A673 (cell line): ENCODE data around the gene SERPINF2.

Source experiments
- EZH2 ChIP-seq: fragments of 200-600 bp; sonication (generic); IDR thresholded peaks from 2 replicates; pipeline ENCODE4 v1.6.1; 2017; ENCODE audit warnings: borderline replicate concordance, low read depth, mild to moderate bottlenecking, mixed read lengths, antibody characterized with exemption, low read length; ENCODE audit not compliant: poor library complexity, severe bottlenecking
- TF ChIP-seq, protein P1 (sequence below): fragments of 300-800, 200-600 bp; sonication (generic); conservative IDR thresholded peaks from 2 replicates; pipeline ENCODE4 v1.5.1; 2017; ENCODE audit warnings: low read depth, mild to moderate bottlenecking, antibody characterized with exemption, low read length, moderate library complexity, mixed read lengths

DNA sequence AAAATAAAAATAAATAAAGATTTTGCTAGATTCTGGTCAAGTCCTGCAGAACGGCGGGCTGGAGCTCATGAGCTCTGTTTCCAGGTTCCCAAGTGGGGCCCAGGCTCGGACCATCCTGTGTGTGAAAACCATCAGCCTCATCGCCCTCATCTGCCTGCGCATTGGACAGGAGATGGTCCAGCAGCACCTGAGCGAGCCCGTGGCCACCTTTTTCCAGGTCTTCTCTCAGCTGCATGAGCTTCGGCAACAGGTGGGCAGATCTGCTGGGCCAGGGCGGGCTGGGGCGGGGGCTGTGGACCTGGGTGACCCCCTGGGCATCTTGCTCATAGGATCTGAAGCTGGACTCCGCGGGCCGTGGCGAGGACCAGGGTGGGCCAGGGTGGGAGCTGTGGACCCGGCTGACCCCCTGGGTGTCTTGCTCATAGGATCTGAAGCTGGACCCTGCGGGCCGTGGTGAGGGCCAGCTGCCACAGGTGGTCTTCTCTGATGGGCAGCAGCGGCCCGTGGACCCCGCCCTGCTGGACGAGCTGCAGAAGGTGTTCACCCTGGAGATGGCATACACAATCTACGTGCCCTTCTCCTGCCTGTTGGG lies 10.3 kb upstream of the SERPINF2 start:
- TF ChIP-seq, protein P1, sequence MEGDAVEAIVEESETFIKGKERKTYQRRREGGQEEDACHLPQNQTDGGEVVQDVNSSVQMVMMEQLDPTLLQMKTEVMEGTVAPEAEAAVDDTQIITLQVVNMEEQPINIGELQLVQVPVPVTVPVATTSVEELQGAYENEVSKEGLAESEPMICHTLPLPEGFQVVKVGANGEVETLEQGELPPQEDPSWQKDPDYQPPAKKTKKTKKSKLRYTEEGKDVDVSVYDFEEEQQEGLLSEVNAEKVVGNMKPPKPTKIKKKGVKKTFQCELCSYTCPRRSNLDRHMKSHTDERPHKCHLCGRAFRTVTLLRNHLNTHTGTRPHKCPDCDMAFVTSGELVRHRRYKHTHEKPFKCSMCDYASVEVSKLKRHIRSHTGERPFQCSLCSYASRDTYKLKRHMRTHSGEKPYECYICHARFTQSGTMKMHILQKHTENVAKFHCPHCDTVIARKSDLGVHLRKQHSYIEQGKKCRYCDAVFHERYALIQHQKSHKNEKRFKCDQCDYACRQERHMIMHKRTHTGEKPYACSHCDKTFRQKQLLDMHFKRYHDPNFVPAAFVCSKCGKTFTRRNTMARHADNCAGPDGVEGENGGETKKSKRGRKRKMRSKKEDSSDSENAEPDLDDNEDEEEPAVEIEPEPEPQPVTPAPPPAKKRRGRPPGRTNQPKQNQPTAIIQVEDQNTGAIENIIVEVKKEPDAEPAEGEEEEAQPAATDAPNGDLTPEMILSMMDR: no peak
- no peak for TF ChIP-seq EZH2
